Cardiac fibroblast (primary cell): ENCODE measurements around the gene ENAM.
"Not testable (repeated sequence)": the region's sequence is repeated elsewhere in the genome, so short reads cannot be mapped to it uniquely, and the experiment has no call there.

ENCODE experiments used
- DNase-seq, 2 donors: peaks; one replicate each; pipeline versions ENCODE4 v3.0.0 to v3.0.0-alpha.2; 2010; ENCODE audit warnings: low read depth in 2 of 2
- H3K4me3 ChIP-seq, 2 donors: replicated peaks in 1 of 2; 1 replicate in 1 of 2; 2 replicates in 1 of 2; pipeline ENCODE4 v1.5.1; 2011; ENCODE audit warnings: low read depth in 2 of 2, low read length in 2 of 2, mild to moderate bottlenecking in 2 of 2, moderate library complexity in 1 of 2
- TF ChIP-seq, protein P1 (sequence below): IDR thresholded peaks from one replicate; pipeline ENCODE4 v1.5.1; 2011; ENCODE audit warnings: low read depth, mild to moderate bottlenecking, low read length, inconsistent platforms

ENAM gene

DNA sequence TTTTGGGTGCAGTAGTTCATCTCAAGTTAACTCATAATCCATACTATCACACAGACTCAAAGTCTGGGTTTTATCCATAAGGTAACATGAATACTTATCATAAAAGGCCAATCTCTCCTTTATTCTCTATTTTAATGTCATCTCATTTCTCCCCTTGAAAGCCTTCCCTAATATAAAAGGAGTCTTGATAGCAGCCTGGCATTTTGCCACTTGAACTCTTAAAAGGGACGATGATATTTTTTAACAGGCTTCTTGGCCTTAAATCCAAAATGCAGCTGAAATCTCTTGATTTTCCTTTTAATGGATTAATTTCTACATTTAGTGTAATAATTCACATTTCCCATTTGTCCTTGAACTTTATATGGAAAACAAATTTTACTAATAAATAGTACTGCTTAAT is 46.2 kb downstream of the ENAM start:
- H3K4me3 ChIP-seq = no peak overlapping the region
- TF ChIP-seq, protein P1, sequence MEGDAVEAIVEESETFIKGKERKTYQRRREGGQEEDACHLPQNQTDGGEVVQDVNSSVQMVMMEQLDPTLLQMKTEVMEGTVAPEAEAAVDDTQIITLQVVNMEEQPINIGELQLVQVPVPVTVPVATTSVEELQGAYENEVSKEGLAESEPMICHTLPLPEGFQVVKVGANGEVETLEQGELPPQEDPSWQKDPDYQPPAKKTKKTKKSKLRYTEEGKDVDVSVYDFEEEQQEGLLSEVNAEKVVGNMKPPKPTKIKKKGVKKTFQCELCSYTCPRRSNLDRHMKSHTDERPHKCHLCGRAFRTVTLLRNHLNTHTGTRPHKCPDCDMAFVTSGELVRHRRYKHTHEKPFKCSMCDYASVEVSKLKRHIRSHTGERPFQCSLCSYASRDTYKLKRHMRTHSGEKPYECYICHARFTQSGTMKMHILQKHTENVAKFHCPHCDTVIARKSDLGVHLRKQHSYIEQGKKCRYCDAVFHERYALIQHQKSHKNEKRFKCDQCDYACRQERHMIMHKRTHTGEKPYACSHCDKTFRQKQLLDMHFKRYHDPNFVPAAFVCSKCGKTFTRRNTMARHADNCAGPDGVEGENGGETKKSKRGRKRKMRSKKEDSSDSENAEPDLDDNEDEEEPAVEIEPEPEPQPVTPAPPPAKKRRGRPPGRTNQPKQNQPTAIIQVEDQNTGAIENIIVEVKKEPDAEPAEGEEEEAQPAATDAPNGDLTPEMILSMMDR = no peak

DNA sequence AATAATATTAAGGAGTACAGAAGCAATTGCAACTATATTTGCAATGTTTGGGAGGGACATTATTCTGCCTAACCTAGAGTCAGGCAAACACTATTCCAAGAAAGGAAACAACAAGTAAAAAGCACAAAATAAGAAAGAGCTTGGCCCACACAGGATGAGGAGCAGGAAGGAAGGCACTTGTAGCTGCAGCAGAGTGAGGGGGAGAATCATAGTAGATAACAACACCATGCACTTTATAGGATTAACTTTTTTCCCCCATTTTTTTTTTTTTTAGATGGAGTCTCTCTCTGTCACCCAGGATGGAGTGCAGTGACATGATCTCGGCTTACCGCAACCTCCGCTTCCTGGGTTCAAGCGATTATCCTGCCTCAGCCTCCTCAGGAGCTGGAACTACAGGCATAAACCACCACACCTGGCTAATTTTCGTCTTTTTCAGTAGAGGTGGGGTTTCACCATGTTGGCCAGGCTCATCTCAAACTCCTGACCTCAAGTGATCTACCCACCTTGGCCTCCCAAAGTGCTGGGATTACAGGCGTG is 48.1 kb downstream of the ENAM start:
- no peak for DNase-seq
- TF ChIP-seq, protein P1 = no peak
- no peak overlapping the region for H3K4me3 ChIP-seq

More for the DNA sequence above, 46.2 kb downstream of the ENAM start:
- DNase-seq = no peak

DNA sequence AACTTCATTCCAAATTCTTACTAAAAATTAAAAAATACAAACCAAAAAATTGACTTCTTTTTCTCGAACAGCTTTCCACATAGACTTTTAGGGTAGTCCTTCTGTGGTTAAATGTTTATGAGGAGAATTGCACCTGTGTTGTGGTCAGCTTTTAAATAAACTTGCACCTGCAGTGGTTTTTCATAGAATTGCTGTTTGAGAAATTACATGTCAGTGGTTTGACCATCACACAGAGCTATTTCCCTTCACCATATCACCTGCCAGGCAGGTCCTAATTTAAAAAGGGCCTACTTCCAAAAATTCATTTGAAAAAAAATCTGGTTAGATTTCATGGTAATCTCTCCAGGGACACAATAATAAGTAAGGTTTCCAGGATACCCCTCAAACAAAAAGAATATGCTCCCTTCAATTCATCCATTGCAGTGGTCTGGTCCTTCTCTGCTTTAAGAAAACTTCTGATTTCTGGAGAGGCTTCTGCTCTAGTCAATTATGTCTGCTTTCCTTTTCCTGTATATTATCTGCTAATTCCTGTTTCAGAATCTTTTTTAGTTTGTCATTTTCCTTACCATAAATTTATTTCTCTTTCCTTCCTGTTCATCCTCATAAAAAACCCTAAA is 49.9 kb downstream of the ENAM start:
- DNase-seq = no peak
- TF ChIP-seq, protein P1 = no peak
- H3K4me3 ChIP-seq = no peak overlapping the region

DNA sequence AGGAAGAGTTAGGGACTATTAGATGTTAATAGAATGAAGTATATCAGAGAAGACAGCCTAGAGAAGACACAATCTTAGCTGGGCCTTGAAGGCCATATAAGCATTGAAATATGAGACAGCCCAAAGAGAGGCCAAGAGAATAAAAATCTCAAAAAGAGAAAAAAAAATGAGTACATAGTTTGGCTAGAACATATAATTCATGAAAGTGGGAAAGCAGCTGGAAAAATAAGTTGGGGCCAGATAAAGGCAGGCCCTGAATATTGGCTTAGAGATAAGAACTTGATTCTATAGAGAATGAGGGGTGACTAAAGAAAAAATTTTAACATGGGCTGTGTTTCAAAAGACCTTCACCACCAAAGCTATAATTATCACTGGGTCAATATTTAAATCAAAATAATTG is 52.4 kb downstream of the ENAM start:
- TF ChIP-seq, protein P1 = no peak
- DNase-seq = no peak
- no peak overlapping the region for H3K4me3 ChIP-seq

DNA sequence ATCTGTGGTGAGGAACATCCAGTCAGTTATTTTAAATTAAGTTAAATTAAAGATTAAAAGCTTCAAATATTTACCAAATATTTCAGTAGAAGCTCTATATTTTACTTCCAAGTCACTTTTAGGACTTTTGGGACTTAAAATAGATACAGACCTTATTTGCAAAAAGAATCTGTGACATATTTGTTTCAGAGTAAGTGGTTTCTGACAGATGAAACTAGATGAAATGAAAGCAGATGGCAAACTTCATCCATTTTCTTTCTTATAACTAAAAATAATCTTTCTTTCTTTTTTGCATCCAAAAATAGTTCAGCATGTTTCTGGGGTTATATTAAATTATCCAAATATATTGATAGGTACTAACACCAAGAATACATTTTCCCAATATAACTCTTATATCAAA is 53.2 kb downstream of the ENAM start:
- TF ChIP-seq, protein P1 = no peak
- H3K4me3 ChIP-seq = no peak overlapping the region
- DNase-seq = no peak

DNA sequence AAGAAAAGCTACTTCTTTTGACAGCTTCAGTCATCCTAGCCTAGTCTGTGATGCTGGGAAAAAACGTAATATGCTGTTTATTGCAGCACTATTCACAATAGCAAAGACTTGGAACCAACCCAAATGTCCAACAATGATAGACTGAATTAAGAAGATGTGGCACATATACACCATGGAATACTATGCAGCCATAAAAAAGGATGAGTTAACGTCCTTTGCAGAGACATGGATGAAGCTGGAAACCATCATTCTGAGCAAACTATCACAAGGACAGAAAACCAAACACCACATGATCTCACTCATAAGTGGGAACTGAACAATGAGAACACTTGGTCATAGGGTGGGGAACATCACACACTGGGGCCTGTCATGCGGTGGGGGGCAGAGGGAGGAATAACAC is 53.6 kb downstream of the ENAM start:
- H3K4me3 ChIP-seq, DNase-seq: not testable (repeated sequence)

DNA sequence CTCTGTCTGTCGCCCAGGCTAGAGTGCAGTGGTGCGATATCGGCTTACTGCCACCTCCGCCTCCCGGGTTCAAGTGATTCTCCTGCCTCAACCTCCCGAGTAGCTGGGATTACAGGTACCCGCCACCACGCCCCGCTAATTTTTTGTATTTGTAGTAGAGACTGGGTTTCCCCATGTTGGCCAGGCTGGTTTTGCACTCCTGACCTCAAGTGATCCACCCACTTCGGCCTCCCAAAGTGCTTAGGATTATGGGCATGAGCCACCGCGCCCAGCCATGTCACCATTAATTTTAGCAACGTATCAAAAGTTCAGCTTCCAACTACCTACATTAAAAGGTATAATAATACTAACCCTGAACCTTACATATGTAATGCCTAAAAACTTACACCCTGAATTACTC is 58.8 kb downstream of the ENAM start:
- TF ChIP-seq, protein P1 = no peak
- no peak for DNase-seq
- H3K4me3 ChIP-seq = peak overlapping the region; percentile 81 to 100
